ENCODE results near the gene CDK14.

Gene CDK14

GRCh38 chr7:91149341-91150246 lies 553.5 kb downstream of the CDK14 start:
- no peaks in the 10 kb centered on the region for H3K36me3 ChIP-seq (replicated peaks; ENCODE audit: insufficient read depth, low read length)
- no peaks in the 10 kb centered on the region for H4K20me1 ChIP-seq (ENCODE audit: insufficient read depth, low read length)
- H3K9ac ChIP-seq (ENCODE audit: low read length), result no peak overlapping the region
- no peak overlapping the region for H3K4me2 ChIP-seq (ENCODE audit: low read depth, low read length)
- H3K27ac ChIP-seq (ENCODE audit: low read length), result no peak overlapping the region
- no peak overlapping the region for H3K4me3 ChIP-seq (ENCODE audit: low read length)
- H3F3A ChIP-seq (ENCODE audit: insufficient read depth, low read length), result no peaks in the 10 kb centered on the region
- H3K9me2 ChIP-seq (replicated peaks; ENCODE audit: insufficient read depth, low read length), result no peaks in the 10 kb centered on the region
- no peaks in the 10 kb centered on the region for H3K9me3 ChIP-seq (replicated peaks; ENCODE audit: insufficient read depth, low read length)
- no peaks in the 10 kb centered on the region for H3K79me2 ChIP-seq (ENCODE audit: low read length)
- no peaks in the 10 kb centered on the region for H3K4me1 ChIP-seq (ENCODE audit: low read length)
- no peak overlapping the region for H2AFZ ChIP-seq (ENCODE audit: low read length)
- no peaks in the 10 kb centered on the region for H3K27me3 ChIP-seq (replicated peaks; ENCODE audit: insufficient read depth, low read length)
- TF ChIP-seq EZH2 (optimal IDR thresholded peaks at IDR 0.05; ENCODE audit: low read depth, low read length) (no peak), EZH2phosphoT487 (IDR thresholded peaks at IDR 0.05; ENCODE audit: low read length) (no peak), CTCF (IDR thresholded peaks at IDR 0.05; ENCODE audit: low read length) (no peak)
- no peak for DNase-seq

GRCh38 chr7:91151916-91152315 lies 555.8 kb downstream of the CDK14 start:
- TF ChIP-seq EZH2phosphoT487 (IDR thresholded peaks at IDR 0.05; ENCODE audit: low read length), result no peak
- TF ChIP-seq CTCF (IDR thresholded peaks at IDR 0.05; ENCODE audit: low read length), result no peak
- TF ChIP-seq EZH2 (optimal IDR thresholded peaks at IDR 0.05; ENCODE audit: low read depth, low read length), result no peak
- DNase-seq, result no peak
- H2AFZ ChIP-seq (ENCODE audit: low read length), result no peak overlapping the region

GRCh38 chr7:91156316-91157185 lies 560.4 kb downstream of the CDK14 start:
- no peaks in the 10 kb centered on the region for H4K20me1 ChIP-seq (ENCODE audit: insufficient read depth, low read length)
- H3K27ac ChIP-seq (ENCODE audit: low read length), result no peak overlapping the region
- DNase-seq, result no peak
- H2AFZ ChIP-seq (ENCODE audit: low read length), result no peak overlapping the region
- H3K4me3 ChIP-seq (ENCODE audit: low read length), result no peak overlapping the region
- H3K9ac ChIP-seq (ENCODE audit: low read length), result no peak overlapping the region
- H3K79me2 ChIP-seq (ENCODE audit: low read length), result no peaks in the 10 kb centered on the region
- no peak for TF ChIP-seq EZH2phosphoT487 (IDR thresholded peaks at IDR 0.05; ENCODE audit: low read length)
- no peak for TF ChIP-seq CTCF (IDR thresholded peaks at IDR 0.05; ENCODE audit: low read length)
- no peak for TF ChIP-seq EZH2 (optimal IDR thresholded peaks at IDR 0.05; ENCODE audit: low read depth, low read length)
- no peaks in the 10 kb centered on the region for H3K9me3 ChIP-seq (replicated peaks; ENCODE audit: insufficient read depth, low read length)
- no peaks in the 10 kb centered on the region for H3K36me3 ChIP-seq (replicated peaks; ENCODE audit: insufficient read depth, low read length)
- H3F3A ChIP-seq (ENCODE audit: insufficient read depth, low read length), result no peaks in the 10 kb centered on the region
- no peaks in the 10 kb centered on the region for H3K9me2 ChIP-seq (replicated peaks; ENCODE audit: insufficient read depth, low read length)
- H3K4me2 ChIP-seq (ENCODE audit: low read depth, low read length), result no peak overlapping the region
- H3K4me1 ChIP-seq (ENCODE audit: low read length), result no peaks in the 10 kb centered on the region
- no peaks in the 10 kb centered on the region for H3K27me3 ChIP-seq (replicated peaks; ENCODE audit: insufficient read depth, low read length)

More at GRCh38 chr7:91151916-91152315, 555.8 kb downstream of the CDK14 start:
- no peak overlapping the region for H3K4me2 ChIP-seq (ENCODE audit: low read depth, low read length)
- H3K27ac ChIP-seq (ENCODE audit: low read length), result no peak overlapping the region
- no peaks in the 10 kb centered on the region for H4K20me1 ChIP-seq (ENCODE audit: insufficient read depth, low read length)
- H3F3A ChIP-seq (ENCODE audit: insufficient read depth, low read length), result no peaks in the 10 kb centered on the region
- no peak overlapping the region for H3K4me3 ChIP-seq (ENCODE audit: low read length)
- H3K9me3 ChIP-seq (replicated peaks; ENCODE audit: insufficient read depth, low read length), result no peaks in the 10 kb centered on the region
- H3K79me2 ChIP-seq (ENCODE audit: low read length), result no peaks in the 10 kb centered on the region
- no peaks in the 10 kb centered on the region for H3K36me3 ChIP-seq (replicated peaks; ENCODE audit: insufficient read depth, low read length)
- H3K4me1 ChIP-seq (ENCODE audit: low read length), result no peaks in the 10 kb centered on the region
- H3K27me3 ChIP-seq (replicated peaks; ENCODE audit: insufficient read depth, low read length), result no peaks in the 10 kb centered on the region
- no peak overlapping the region for H3K9ac ChIP-seq (ENCODE audit: low read length)
- no peaks in the 10 kb centered on the region for H3K9me2 ChIP-seq (replicated peaks; ENCODE audit: insufficient read depth, low read length)
